Amniotic epithelial cell (primary cell): Measurements from ENCODE around the gene DIABLO.

ENCODE experiments used
- DNase-seq: peaks from one replicate; pipeline ENCODE4 v3.0.0-alpha.2; 2010; ENCODE audit warnings: low read depth

DIABLO gene

GRCh38 chr12:122189626-122190475 lies 36.0 kb downstream of the DIABLO start:
- no peak for DNase-seq

GRCh38 chr12:122187466-122187865 lies 38.4 kb downstream of the DIABLO start:
- DNase-seq, result no peak

- no peak for DNase-seq
Measured at GRCh38 chr12:122185494-122186082, 40.3 kb downstream of the DIABLO start.

- DNase-seq, result no peak
Measured at GRCh38 chr12:122185079-122185478, 40.8 kb downstream of the DIABLO start.

GRCh38 chr12:122184517-122184916 lies 41.3 kb downstream of the DIABLO start:
- no peak for DNase-seq

GRCh38 chr12:122183588-122183940 lies 42.3 kb downstream of the DIABLO start:
- DNase-seq, result no peak

- DNase-seq, result no peak
Measured at GRCh38 chr12:122182887-122183587, 42.8 kb downstream of the DIABLO start, which contains the start of gene LRRC43. LRRC43 (plus strand) TSS chr12:122183123; CDS start chr12:122183145, 22 bp downstream.

GRCh38 chr12:122176473-122176872 lies 49.4 kb downstream of the DIABLO start:
- DNase-seq, result peak; percentile 51

- no peak for DNase-seq
Measured at GRCh38 chr12:122174155-122174845, 51.6 kb downstream of the DIABLO start, which contains the start of gene IL31. IL31 (minus strand) TSS chr12:122174221; CDS start chr12:122174172, 49 bp downstream.

GRCh38 chr12:122172262-122172939 lies 53.5 kb downstream of the DIABLO start:
- no peak for DNase-seq

- DNase-seq, result no peak
Measured at GRCh38 chr12:122171399-122171798, 54.5 kb downstream of the DIABLO start.

- no peak for DNase-seq
Measured at GRCh38 chr12:122168492-122168891, 57.4 kb downstream of the DIABLO start.

- DNase-seq, result no peak
Measured at GRCh38 chr12:122167356-122167925, 58.4 kb downstream of the DIABLO start.

- no peak for DNase-seq
Measured at GRCh38 chr12:122166422-122167349, 59.2 kb downstream of the DIABLO start.

GRCh38 chr12:122162976-122163375 lies 62.9 kb downstream of the DIABLO start:
- DNase-seq, result no peak

GRCh38 chr12:122161682-122162081 lies 64.2 kb downstream of the DIABLO start:
- DNase-seq, result no peak

- DNase-seq, result no peak
Measured at GRCh38 chr12:122160761-122161160, 65.1 kb downstream of the DIABLO start.

- no peak for DNase-seq
Measured at GRCh38 chr12:122159882-122160281, 66.0 kb downstream of the DIABLO start.

GRCh38 chr12:122158700-122159285 lies 67.1 kb downstream of the DIABLO start:
- no peak for DNase-seq
